ENCODE data around the gene BRMS1.
A peak's percentile ranks its signal among the peaks of the same experiment; 100 is the strongest.
"Not testable (repeated sequence)": the region's sequence is repeated elsewhere in the genome, so short reads cannot be mapped to it uniquely, and the experiment has no call there.

BRMS1 gene

GRCh38 chr11:66344550-66345315 lies at the start of gene BRMS1:
Gene BRMS1 (minus strand): TSS chr11:66345104. CDS start chr11:66342234, 2,870 bp downstream.
- DNase-seq = peak; percentile 90

GRCh38 chr11:66393954-66394353 lies 49.0 kb upstream of the BRMS1 start:
- DNase-seq = no peak

- DNase-seq = no peak
These were observed 46.4 kb upstream of the BRMS1 start for GRCh38 chr11:66391322-66391721.

GRCh38 chr11:66388780-66389386 lies 44.0 kb upstream of the BRMS1 start:
- peak; percentile 49 for DNase-seq

- DNase-seq = peak; percentile 90
These were observed 41.5 kb upstream of the BRMS1 start for GRCh38 chr11:66386171-66387069.

GRCh38 chr11:66384316-66384715 lies 39.4 kb upstream of the BRMS1 start:
- DNase-seq = not testable (repeated sequence)

- not testable (repeated sequence) for DNase-seq
These were observed 35.4 kb upstream of the BRMS1 start for GRCh38 chr11:66380264-66380663.

- not testable (repeated sequence) for DNase-seq
These were observed 28.9 kb upstream of the BRMS1 start for GRCh38 chr11:66373690-66374287.

- no peak for DNase-seq
These were observed 28.4 kb upstream of the BRMS1 start for GRCh38 chr11:66373265-66373664.

GRCh38 chr11:66371627-66372415 lies 26.9 kb upstream of the BRMS1 start, which contains the start of gene SLC29A2:
Gene SLC29A2 (minus strand): TSS chr11:66371760. CDS start chr11:66371591, 169 bp downstream.
- peak; percentile 81 for DNase-seq

GRCh38 chr11:66369073-66369894 lies 24.4 kb upstream of the BRMS1 start:
- no peak for DNase-seq

GRCh38 chr11:66368484-66368883 lies 23.6 kb upstream of the BRMS1 start:
- DNase-seq = no peak

- no peak for DNase-seq
These were observed 22.8 kb upstream of the BRMS1 start for GRCh38 chr11:66367561-66368312.

- DNase-seq = no peak
These were observed 22.1 kb upstream of the BRMS1 start for GRCh38 chr11:66366844-66367477.

GRCh38 chr11:66365711-66366619 lies 21.1 kb upstream of the BRMS1 start:
- DNase-seq = no peak

GRCh38 chr11:66365166-66365565 lies 20.3 kb upstream of the BRMS1 start:
- no peak for DNase-seq

GRCh38 chr11:66363805-66364535 lies 19.1 kb upstream of the BRMS1 start:
- DNase-seq = no peak

GRCh38 chr11:66363187-66363601 lies 18.3 kb upstream of the BRMS1 start:
- DNase-seq = no peak
